Gastrocnemius medialis (tissue), 4 donors: ENCODE results near the gene S100A10. TPM values are rescaled to one million over a fixed set of nuclear protein-coding genes. Genes with fewer than 3 reads are reported as not detected.

Source experiments
- ATAC-seq, 2 donors: fragments of 150-250 bp; one replicate each; pipeline ENCODE4 v1.9.1; 2016
- DNase-seq, 2 donors: peaks; one replicate each; pipeline ENCODE4 v3.0.0-alpha.2; 2019
- H3K27ac ChIP-seq, 4 donors: fragments of 200-600 bp; sonication (generic); 1 replicate in 1 of 4; 2 replicates in 3 of 4; pipeline ENCODE4 v1.5.1; 2016 to 2018; ENCODE audit warnings: mild to moderate bottlenecking in 2 of 4, moderate library complexity in 1 of 4
- H3K27me3 ChIP-seq, 3 donors: fragments of 200-600 bp; sonication (generic) in 2 of 3; 1 replicate in 1 of 3; 2 replicates in 2 of 3; pipeline versions ENCODE4 v1.5.1 to v1.6.0; 2016 to 2019; ENCODE audit warnings: mild to moderate bottlenecking in 1 of 3, moderate library complexity in 1 of 3
- H3K36me3 ChIP-seq, 2 donors: fragments of 200-600 bp; sonication (generic) in 1 of 2; one replicate each; pipeline ENCODE4 v1.5.1; 2017 to 2018
- H3K4me1 ChIP-seq, 2 donors: fragments of 200-600 bp; sonication (generic) in 1 of 2; one replicate each; pipeline ENCODE4 v1.5.1; 2016 to 2017; ENCODE audit warnings: mild to moderate bottlenecking in 2 of 2
- H3K4me3 ChIP-seq, 4 donors: fragments of 200-600 bp; sonication (generic) in 3 of 4; 1 replicate in 1 of 4; 2 replicates in 3 of 4; pipeline ENCODE4 v1.5.1; 2016 to 2019; ENCODE audit warnings: mild to moderate bottlenecking in 2 of 4
- H3K9me3 ChIP-seq, 3 donors: fragments of 200-600 bp; sonication (generic) in 2 of 3; 1 replicate in 1 of 3; 2 replicates in 2 of 3; pipeline ENCODE4 v1.5.1; 2016 to 2019
- POLR2A ChIP-seq, 2 donors: fragments of 450-650 bp; IDR thresholded peaks; one replicate each; pipeline ENCODE4 v1.6.1; 2017; ENCODE audit warnings: antibody characterized with exemption in 2 of 2, mild to moderate bottlenecking in 2 of 2, moderate library complexity in 2 of 2
- in situ Hi-C, 4 donors: fragments of 200-750 bp; cut with MboI; loops; one replicate each; pipeline versions ENCODE4 v1.15.0 to v1.8.0; 2017; ENCODE audit warnings: low sequenced_read_pairs in 4 of 4
- intact Hi-C: fragments of 100-400 bp; cut with DNase I; formaldehyde crosslinking; loops from one replicate; pipeline ENCODE4 v1.15.1; 2023; ENCODE audit warnings: low total_unique reads
- total RNA-seq, 4 donors: library from RNA; depleted of rRNA; stranded (reverse); fragments of >200 nt; gene quantifications; one replicate each; pipeline versions ENCODE4 v1.1.0 to v1.2.3, GENCODE V29; 2016
- TF ChIP-seq, protein P1 (sequence below), 5 experiments: fragments of 450-650 bp in 3 of 5; fragments of 200-600 bp in 2 of 5; sonication (generic) in 2 of 5; IDR thresholded peaks in 4 of 5; conservative IDR thresholded peaks in 1 of 5; 1 replicate in 4 of 5; 2 replicates in 1 of 5; pipeline ENCODE4 v1.5.1; 2016 to 2019; ENCODE audit warnings: antibody characterized with exemption in 5 of 5, mild to moderate bottlenecking in 3 of 5, moderate library complexity in 3 of 5

Gene S100A10
- total RNA-seq, 4 donors from 2014 or later = 6.4 to 60.3 (median 28.0) TPM

DNA sequence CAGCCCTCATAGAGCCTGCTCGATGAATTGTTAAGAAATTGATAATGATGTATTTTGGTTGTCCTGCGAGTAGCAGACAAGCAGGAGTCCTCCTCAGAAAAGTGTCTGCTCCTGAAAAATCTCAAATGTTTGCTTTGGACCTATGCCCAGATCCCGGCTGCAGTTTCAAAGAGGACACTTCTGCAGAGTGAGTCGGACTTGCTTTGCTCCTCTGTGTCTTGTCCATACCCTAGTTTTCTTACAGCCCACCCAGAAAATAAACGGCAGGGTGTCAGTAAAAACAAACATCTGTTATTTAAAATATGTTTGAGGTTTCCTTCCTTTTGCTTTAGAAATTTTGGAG is 2.8 kb downstream of the S100A10 start:
- no peaks in the 10 kb centered on the region for H3K9me3 ChIP-seq
- DNase-seq (no peak), ATAC-seq (no peak)
- TF ChIP-seq, protein P1, sequence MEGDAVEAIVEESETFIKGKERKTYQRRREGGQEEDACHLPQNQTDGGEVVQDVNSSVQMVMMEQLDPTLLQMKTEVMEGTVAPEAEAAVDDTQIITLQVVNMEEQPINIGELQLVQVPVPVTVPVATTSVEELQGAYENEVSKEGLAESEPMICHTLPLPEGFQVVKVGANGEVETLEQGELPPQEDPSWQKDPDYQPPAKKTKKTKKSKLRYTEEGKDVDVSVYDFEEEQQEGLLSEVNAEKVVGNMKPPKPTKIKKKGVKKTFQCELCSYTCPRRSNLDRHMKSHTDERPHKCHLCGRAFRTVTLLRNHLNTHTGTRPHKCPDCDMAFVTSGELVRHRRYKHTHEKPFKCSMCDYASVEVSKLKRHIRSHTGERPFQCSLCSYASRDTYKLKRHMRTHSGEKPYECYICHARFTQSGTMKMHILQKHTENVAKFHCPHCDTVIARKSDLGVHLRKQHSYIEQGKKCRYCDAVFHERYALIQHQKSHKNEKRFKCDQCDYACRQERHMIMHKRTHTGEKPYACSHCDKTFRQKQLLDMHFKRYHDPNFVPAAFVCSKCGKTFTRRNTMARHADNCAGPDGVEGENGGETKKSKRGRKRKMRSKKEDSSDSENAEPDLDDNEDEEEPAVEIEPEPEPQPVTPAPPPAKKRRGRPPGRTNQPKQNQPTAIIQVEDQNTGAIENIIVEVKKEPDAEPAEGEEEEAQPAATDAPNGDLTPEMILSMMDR (IDR thresholded peaks at IDR 0.05 in 4 of 5, conservative IDR thresholded peaks at IDR 0.05 in 1 of 5) = no peak
- no peak for TF ChIP-seq POLR2A (IDR thresholded peaks at IDR 0.05)
- H3K4me3 ChIP-seq = no peak overlapping the region
- peaks cover 37% of the 10 kb centered on the region in 2 donors for H3K4me1 ChIP-seq
- peaks cover 0 to 1% of the 10 kb centered on the region in 2 donors for H3K36me3 ChIP-seq
- in situ Hi-C loops = loop anchor here in 1 of 4 donors (10.0 kb wide), 1 partner anchor 56 kb away; no protein-coding TSS in a partner anchor
- H3K27ac ChIP-seq = peak overlapping the region in 2 of 4 donors; percentile 78 to 79
- H3K27me3 ChIP-seq = peaks cover 3 to 18% (median 15%) of the 10 kb centered on the region in 3 donors
- intact Hi-C loops = loop anchor here (5.0 kb wide), 1 partner anchor 44 kb away; no protein-coding TSS in a partner anchor

DNA sequence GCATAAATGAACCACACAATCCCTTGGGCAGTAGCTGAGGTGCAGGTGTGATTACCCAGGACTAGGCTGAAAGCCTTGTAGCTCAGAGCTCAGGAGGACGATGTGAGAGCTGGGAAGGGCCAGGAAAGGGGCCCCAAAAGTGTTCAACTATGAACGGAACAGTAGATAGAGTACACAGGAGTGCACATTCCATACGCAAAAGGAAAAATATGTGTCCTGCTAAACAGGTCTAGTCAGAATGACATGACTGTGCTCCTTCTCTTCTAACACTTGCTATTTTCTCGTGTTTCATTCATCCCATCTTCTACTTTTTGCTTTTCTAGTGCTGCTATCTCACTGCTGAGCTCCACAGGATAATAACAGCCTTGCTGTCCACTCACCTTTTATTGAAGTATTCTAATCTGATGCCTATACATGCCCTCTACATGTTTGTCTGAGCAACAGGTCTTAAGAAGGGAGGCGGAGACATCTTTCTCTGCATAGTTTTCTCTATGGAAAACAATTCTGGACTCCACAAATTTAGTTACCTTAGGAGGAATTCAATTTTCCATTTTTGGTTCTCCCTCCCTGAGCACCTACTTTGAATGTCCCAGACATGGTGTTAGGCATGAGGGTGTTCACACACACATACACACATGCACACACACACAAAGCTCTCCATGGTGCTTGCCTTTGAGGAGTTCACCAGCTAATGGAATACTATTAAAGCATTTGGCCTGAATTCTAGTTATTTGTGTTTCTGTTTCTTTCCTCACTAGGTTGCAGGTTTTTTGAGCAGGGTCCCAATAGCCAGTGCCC is 3.4 kb downstream of the S100A10 start:
- TF ChIP-seq POLR2A (IDR thresholded peaks at IDR 0.05) = no peak
- TF ChIP-seq, protein P1 (IDR thresholded peaks at IDR 0.05 in 4 of 5, conservative IDR thresholded peaks at IDR 0.05 in 1 of 5) = no peak
- H3K4me3 ChIP-seq = peak overlapping the region in 1 of 4 donors; percentile 3

DNA sequence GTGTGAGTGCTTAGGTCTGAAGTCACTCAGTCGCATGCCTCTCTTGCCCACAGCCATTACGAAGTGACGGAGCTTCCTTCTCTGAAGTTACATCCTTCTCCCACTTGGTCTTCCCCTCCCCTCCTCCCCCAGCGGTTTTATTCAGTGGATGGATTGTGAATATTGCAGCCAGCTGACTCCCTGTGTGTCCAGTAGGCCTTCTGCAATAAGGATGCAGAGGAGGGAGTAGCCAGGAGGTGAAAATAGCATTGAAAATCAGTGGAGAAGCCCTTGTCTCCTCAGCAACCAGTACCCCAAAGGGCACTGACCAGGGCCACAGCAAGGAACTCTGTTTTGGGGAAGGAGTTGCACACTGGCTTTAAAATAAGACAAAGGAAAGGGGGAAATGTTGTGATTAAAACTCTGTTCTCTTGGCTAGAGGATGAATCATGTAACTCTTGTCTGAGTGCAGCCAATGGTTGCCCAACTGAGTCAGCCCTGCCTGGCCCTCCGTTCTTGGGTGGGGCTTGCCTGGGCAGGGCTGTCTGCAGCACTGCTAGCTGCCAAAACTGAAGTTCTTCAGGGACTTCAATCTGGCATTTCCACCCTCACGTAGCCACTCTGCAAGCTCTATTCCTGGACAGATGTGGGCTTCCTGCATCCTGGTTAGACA is 4.3 kb downstream of the S100A10 start:
- Histone ChIP-seq H3K36me3 (peaks cover 0 to 15% of the 10 kb centered on the region in 2 donors), H3K4me3 (peak overlapping the region in 1 of 4 donors; percentile 3), H3K4me1 (peaks cover 34 to 41% of the 10 kb centered on the region in 2 donors), H3K27me3 (peaks cover 3 to 18% (median 14%) of the 10 kb centered on the region in 3 donors), H3K27ac (peak overlapping the region; percentile 44 to 74 (median 60)), H3K9me3 (no peaks in the 10 kb centered on the region)
- TF ChIP-seq, protein P1 (IDR thresholded peaks at IDR 0.05 in 4 of 5, conservative IDR thresholded peaks at IDR 0.05 in 1 of 5) = no peak
- no peak for TF ChIP-seq POLR2A (IDR thresholded peaks at IDR 0.05)
- intact Hi-C loops (loop anchor here (1.0 kb wide), 1 partner anchor 15 kb away; no protein-coding TSS in a partner anchor), in situ Hi-C loops (no loop called here)
- DNase-seq = peak in 1 of 2 donors; percentile 65
- ATAC-seq = peak; percentile 30 to 39

More for the DNA sequence above, 3.4 kb downstream of the S100A10 start:
- in situ Hi-C loops = loop anchor here in 1 of 4 donors (10.0 kb wide), 1 partner anchor 55 kb away; no protein-coding TSS in a partner anchor
- DNase-seq (no peak), ATAC-seq (no peak)
- Histone ChIP-seq H3K27ac (peak overlapping the region; percentile 31 to 64 (median 48)), H3K27me3 (peaks cover 3 to 18% (median 15%) of the 10 kb centered on the region in 3 donors), H3K36me3 (peaks cover 0 to 7% of the 10 kb centered on the region in 2 donors), H3K4me1 (peaks cover 37% of the 10 kb centered on the region in 2 donors), H3K9me3 (no peaks in the 10 kb centered on the region)
- intact Hi-C loops = loop anchor here (5.0 kb wide), 1 partner anchor 43 kb away; no protein-coding TSS in a partner anchor

DNA sequence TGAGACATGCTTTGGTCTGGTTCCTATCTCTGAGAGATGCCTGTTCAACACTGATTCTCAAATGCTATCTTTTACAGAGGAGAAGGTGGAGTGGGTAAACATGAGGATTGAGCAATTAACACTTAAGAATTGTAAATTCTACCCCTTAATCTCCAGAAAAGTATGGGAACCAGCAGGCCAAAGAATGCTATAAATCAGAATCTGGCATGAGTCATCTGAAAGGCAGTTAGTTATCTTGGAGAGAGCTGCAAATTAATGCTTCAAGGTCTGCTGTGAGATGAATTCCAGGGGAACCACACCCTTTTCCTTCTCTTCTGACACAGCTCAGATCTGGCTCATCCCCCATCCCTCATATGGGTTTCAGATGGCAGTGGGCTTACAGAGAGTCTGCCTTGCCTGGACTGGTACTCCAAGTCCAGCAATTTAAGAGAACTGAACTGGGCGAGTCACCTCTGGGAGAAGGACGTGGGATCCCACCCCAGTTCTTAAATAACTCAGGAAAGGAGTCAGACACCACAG is 5.2 kb downstream of the S100A10 start:
- peaks cover 29 to 41% of the 10 kb centered on the region in 2 donors for H3K4me1 ChIP-seq

More for the DNA sequence above, 5.2 kb downstream of the S100A10 start:
- no peak overlapping the region for H3K4me3 ChIP-seq
- H3K36me3 ChIP-seq = peaks cover 0 to 23% of the 10 kb centered on the region in 2 donors
- DNase-seq (no peak), ATAC-seq (no peak)
- in situ Hi-C loops = no loop called here
- no peak for TF ChIP-seq POLR2A (IDR thresholded peaks at IDR 0.05)
- H3K9me3 ChIP-seq = no peaks in the 10 kb centered on the region
- H3K27me3 ChIP-seq = peaks cover 3 to 17% (median 8%) of the 10 kb centered on the region in 3 donors
- intact Hi-C loops = no loop called here
- peak overlapping the region; percentile 44 to 74 (median 60) for H3K27ac ChIP-seq
